Trophoblast cell (in vitro differentiated cells and primary cell): Measurements from ENCODE around the gene ARAF.
A peak's percentile ranks its signal among the peaks of the same experiment; 100 is the strongest.

ENCODE experiments used
- DNase-seq, 2 donors: peaks; one replicate each; pipeline ENCODE4 v3.0.0-alpha.2; 2016
- H2AFZ ChIP-seq: 2 replicates; pipeline ENCODE4 v1.6.1; 2013; ENCODE audit warnings: low read length, moderate library complexity, mild to moderate bottlenecking; ENCODE audit not compliant: insufficient read depth, poor library complexity
- H2AK5ac ChIP-seq: 2 replicates; pipeline ENCODE4 v1.6.1; 2013; ENCODE audit warnings: mild to moderate bottlenecking, low read length
- H2BK120ac ChIP-seq: 2 replicates; pipeline ENCODE4 v1.6.1; 2013; ENCODE audit warnings: low read length, mild to moderate bottlenecking, moderate library complexity; ENCODE audit not compliant: insufficient read depth, poor library complexity
- H2BK12ac ChIP-seq: 2 replicates; pipeline ENCODE4 v1.6.1; 2013; ENCODE audit warnings: mild to moderate bottlenecking, low read length, moderate library complexity
- H2BK5ac ChIP-seq: 2 replicates; pipeline ENCODE4 v1.6.1; 2013; ENCODE audit warnings: low read length, low read depth, moderate library complexity, mild to moderate bottlenecking; ENCODE audit not compliant: poor library complexity
- H3K14ac ChIP-seq: 2 replicates; pipeline ENCODE4 v1.6.1; 2013; ENCODE audit warnings: mild to moderate bottlenecking, low read length
- H3K18ac ChIP-seq: 2 replicates; pipeline ENCODE4 v1.6.1; 2013; ENCODE audit warnings: mild to moderate bottlenecking, low read length
- H3K23ac ChIP-seq: 2 replicates; pipeline ENCODE4 v1.6.1; 2013; ENCODE audit warnings: low read length
- H3K27ac ChIP-seq: 2 replicates; pipeline ENCODE4 v1.5.1; 2013; ENCODE audit warnings: low read depth, mild to moderate bottlenecking, inconsistent platforms, low read length, moderate library complexity
- H3K27me3 ChIP-seq: 2 replicates; pipeline ENCODE4 v1.6.1; 2013; ENCODE audit warnings: inconsistent platforms, mild to moderate bottlenecking, low read length, moderate library complexity; ENCODE audit not compliant: insufficient read depth
- H3K36me3 ChIP-seq, 2 experiments: 1 replicate in 1 of 2; 2 replicates in 1 of 2; pipeline ENCODE4 v1.6.1; 2013; ENCODE audit warnings: low read length in 2 of 2, mild to moderate bottlenecking in 2 of 2, moderate library complexity in 1 of 2; ENCODE audit not compliant: insufficient read depth in 2 of 2, control insufficient read depth in 1 of 2
- H3K4ac ChIP-seq: 2 replicates; pipeline ENCODE4 v1.6.1; 2013; ENCODE audit warnings: low read depth, mild to moderate bottlenecking, low read length, moderate library complexity
- H3K4me1 ChIP-seq, 2 experiments: 1 replicate in 1 of 2; 2 replicates in 1 of 2; pipeline ENCODE4 v1.6.1; 2013; ENCODE audit warnings: low read length in 2 of 2, mild to moderate bottlenecking in 2 of 2, moderate library complexity in 1 of 2; ENCODE audit not compliant: insufficient read depth in 2 of 2, control insufficient read depth in 1 of 2
- H3K4me2 ChIP-seq: 2 replicates; pipeline ENCODE4 v1.6.1; 2013; ENCODE audit warnings: inconsistent platforms, mild to moderate bottlenecking, low read length, moderate library complexity
- H3K4me3 ChIP-seq: 2 replicates; pipeline ENCODE4 v1.5.1; 2013; ENCODE audit warnings: mild to moderate bottlenecking, low read depth, low read length, inconsistent platforms
- H3K79me1 ChIP-seq: one replicate; pipeline ENCODE4 v1.6.1; 2013; ENCODE audit warnings: low read length
- H3K79me2 ChIP-seq: 2 replicates; pipeline ENCODE4 v1.6.1; 2013; ENCODE audit warnings: low read length, mild to moderate bottlenecking; ENCODE audit not compliant: control insufficient read depth, insufficient read depth, poor library complexity
- H3K9ac ChIP-seq: 2 replicates; pipeline ENCODE4 v1.6.1; 2013; ENCODE audit warnings: mild to moderate bottlenecking, low read length
- H3K9me3 ChIP-seq: 2 replicates; pipeline ENCODE4 v1.6.1; 2013; ENCODE audit warnings: low read depth, mild to moderate bottlenecking, control low read depth, inconsistent platforms, low read length; ENCODE audit not compliant: insufficient read depth
- H4K12ac ChIP-seq: 2 replicates; pipeline ENCODE4 v1.6.1; 2013; ENCODE audit warnings: low read depth, mild to moderate bottlenecking, low read length, moderate library complexity
- H4K8ac ChIP-seq: 2 replicates; pipeline ENCODE4 v1.6.1; 2013; ENCODE audit warnings: low read depth, mild to moderate bottlenecking, low read length, moderate library complexity
- H4K91ac ChIP-seq: one replicate; pipeline ENCODE4 v1.6.1; 2013; ENCODE audit warnings: low read depth, mild to moderate bottlenecking, low read length, moderate library complexity
- WGBS: extraction: QIAGEN DNeasy Blood & Tissue Kit; methylation state at CpG from one replicate; pipeline ENCODE4 v1.1.7; 2013; ENCODE audit warnings: missing lambda C conversion rate; ENCODE audit not compliant: insufficient read length, insufficient coverage; ENCODE audit errors: extremely low coverage; 5-methylcytosine and 5-hydroxymethylcytosine counted together

The ARAF gene

DNA sequence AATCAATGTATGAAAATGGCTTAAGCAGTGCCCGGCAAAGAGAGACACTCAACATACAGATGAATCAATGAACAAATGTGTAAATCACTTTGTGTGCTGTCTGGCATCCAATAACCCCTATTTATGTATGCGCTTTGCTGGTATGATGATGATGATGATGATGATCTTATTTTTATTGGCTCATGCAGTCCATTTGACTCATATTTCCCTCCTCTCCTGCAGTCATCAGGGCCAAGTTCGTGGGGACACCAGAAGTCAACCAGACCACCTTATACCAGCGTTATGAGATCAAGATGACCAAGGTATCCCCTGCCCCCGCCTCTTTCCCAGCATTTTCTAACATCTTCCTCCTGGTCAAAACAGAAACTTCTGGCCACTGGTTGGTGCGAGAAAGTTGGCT lies 23.7 kb downstream of the ARAF start:
- WGBS: no CpG with 5 or more reads among the region's 6 CpGs
- Histone ChIP-seq H3K4ac (no peak overlapping the region), H3K14ac (no peak overlapping the region), H3K79me2 (peaks cover 2% of the 10 kb centered on the region), H4K8ac (no peak overlapping the region), H2BK5ac (no peak overlapping the region), H3K27ac (no peak overlapping the region), H3K4me3 (no peak overlapping the region), H3K9me3 (peaks cover 3% of the 10 kb centered on the region), H2AK5ac (no peak overlapping the region), H2BK120ac (no peak overlapping the region), H3K4me1 (peaks cover 3 to 4% of the 10 kb centered on the region in 2 experiments), H3K4me2 (no peak overlapping the region), H3K23ac (no peak overlapping the region), H4K91ac (no peak overlapping the region), H3K18ac (no peak overlapping the region), H3K27me3 (no peaks in the 10 kb centered on the region), H4K12ac (no peak overlapping the region), H3K79me1 (peaks cover 6% of the 10 kb centered on the region), H3K9ac (no peak overlapping the region), H3K36me3 (peaks cover 10 to 11% of the 10 kb centered on the region in 2 experiments), H2BK12ac (no peak overlapping the region), H2AFZ (no peak overlapping the region)
- no peak for DNase-seq

DNA sequence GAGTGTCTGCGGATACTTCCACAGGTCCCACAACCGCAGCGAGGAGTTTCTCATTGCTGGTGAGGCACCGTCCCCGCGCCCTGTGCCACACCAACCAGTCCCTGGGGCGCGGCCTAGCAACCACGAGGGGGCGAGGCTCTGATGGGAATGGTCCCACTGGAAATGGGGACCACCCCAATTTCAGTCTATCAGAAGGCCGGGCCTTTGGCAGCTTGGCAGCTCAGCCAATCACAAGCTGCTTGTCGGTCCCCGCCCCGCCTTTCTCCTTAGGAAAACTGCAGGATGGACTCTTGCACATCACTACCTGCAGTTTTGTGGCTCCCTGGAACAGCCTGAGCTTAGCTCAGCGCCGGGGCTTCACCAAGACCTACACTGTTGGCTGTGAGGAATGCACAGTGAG lies 24.3 kb downstream of the ARAF start:
- H2BK12ac ChIP-seq: no peak overlapping the region
- H3K4ac ChIP-seq: no peak overlapping the region
- peaks cover 3 to 4% of the 10 kb centered on the region in 2 experiments for H3K4me1 ChIP-seq
- H3K36me3 ChIP-seq: peaks cover 10 to 11% of the 10 kb centered on the region in 2 experiments
- H2BK120ac ChIP-seq: no peak overlapping the region
- no peak overlapping the region for H3K4me2 ChIP-seq
- peaks cover 3% of the 10 kb centered on the region for H3K9me3 ChIP-seq
- H4K12ac ChIP-seq: peak overlapping the region; percentile 49
- no peak overlapping the region for H4K91ac ChIP-seq
- H3K9ac ChIP-seq: no peak overlapping the region
- H3K79me1 ChIP-seq: peaks cover 6% of the 10 kb centered on the region
- no peak overlapping the region for H3K4me3 ChIP-seq
- H3K14ac ChIP-seq: no peak overlapping the region
- no peak overlapping the region for H4K8ac ChIP-seq
- peaks cover 2% of the 10 kb centered on the region for H3K79me2 ChIP-seq
- H2AK5ac ChIP-seq: no peak overlapping the region
- H3K18ac ChIP-seq: no peak overlapping the region
- no CpG with 5 or more reads among the region's 16 CpGs for WGBS
- H2BK5ac ChIP-seq: no peak overlapping the region
- no peak overlapping the region for H3K27ac ChIP-seq
- no peak for DNase-seq
- no peak overlapping the region for H3K23ac ChIP-seq
- H3K27me3 ChIP-seq: no peaks in the 10 kb centered on the region
- H2AFZ ChIP-seq: no peak overlapping the region

DNA sequence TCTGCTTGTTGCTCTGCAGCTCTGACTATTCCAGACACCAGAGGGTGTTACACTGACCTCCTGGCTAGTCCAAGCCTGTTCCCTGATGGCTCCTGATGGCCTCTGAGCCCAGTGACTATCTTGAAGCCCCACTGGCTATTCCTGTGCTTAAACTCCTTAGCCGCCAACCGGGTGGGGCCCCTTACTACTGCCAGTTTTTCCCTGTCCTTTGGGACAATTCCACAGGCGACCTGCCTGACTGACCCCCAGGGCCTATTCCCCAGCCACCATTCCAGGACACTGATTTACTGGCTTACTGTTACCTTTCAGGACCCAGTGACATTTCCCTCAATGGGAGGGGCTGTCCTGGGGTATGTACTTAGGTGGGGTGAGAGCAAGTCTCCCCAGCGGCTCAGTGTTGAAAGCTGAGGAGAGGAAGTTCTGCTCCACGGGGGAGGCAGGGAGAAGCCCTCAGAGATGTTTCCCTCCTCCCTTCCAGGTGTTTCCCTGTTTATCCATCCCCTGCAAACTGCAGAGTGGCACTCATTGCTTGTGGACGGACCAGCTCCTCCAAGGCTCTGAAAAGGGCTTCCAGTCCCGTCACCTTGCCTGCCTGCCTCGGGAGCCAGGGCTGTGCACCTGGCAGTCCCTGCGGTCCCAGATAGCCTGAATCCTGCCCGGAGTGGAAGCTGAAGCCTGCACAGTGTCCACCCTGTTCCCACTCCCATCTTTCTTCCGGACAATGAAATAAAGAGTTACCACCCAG lies 25.2 kb downstream of the ARAF start:
- Histone ChIP-seq H3K23ac (no peak overlapping the region), H3K27me3 (no peaks in the 10 kb centered on the region), H2AFZ (no peak overlapping the region), H3K79me1 (peaks cover 6% of the 10 kb centered on the region), H4K12ac (no peak overlapping the region), H3K36me3 (peaks cover 10 to 11% of the 10 kb centered on the region in 2 experiments), H3K79me2 (peaks cover 2% of the 10 kb centered on the region), H3K4me3 (no peak overlapping the region), H3K4me2 (no peak overlapping the region), H2BK5ac (no peak overlapping the region), H2BK12ac (no peak overlapping the region), H3K4me1 (peaks cover 3 to 4% of the 10 kb centered on the region in 2 experiments), H4K8ac (no peak overlapping the region), H3K9ac (no peak overlapping the region), H2BK120ac (no peak overlapping the region), H3K18ac (no peak overlapping the region), H3K14ac (no peak overlapping the region), H3K9me3 (peaks cover 3% of the 10 kb centered on the region), H3K27ac (no peak overlapping the region), H2AK5ac (no peak overlapping the region), H4K91ac (no peak overlapping the region), H3K4ac (no peak overlapping the region)
- DNase-seq: no peak
- no CpG with 5 or more reads among the region's 11 CpGs for WGBS

DNA sequence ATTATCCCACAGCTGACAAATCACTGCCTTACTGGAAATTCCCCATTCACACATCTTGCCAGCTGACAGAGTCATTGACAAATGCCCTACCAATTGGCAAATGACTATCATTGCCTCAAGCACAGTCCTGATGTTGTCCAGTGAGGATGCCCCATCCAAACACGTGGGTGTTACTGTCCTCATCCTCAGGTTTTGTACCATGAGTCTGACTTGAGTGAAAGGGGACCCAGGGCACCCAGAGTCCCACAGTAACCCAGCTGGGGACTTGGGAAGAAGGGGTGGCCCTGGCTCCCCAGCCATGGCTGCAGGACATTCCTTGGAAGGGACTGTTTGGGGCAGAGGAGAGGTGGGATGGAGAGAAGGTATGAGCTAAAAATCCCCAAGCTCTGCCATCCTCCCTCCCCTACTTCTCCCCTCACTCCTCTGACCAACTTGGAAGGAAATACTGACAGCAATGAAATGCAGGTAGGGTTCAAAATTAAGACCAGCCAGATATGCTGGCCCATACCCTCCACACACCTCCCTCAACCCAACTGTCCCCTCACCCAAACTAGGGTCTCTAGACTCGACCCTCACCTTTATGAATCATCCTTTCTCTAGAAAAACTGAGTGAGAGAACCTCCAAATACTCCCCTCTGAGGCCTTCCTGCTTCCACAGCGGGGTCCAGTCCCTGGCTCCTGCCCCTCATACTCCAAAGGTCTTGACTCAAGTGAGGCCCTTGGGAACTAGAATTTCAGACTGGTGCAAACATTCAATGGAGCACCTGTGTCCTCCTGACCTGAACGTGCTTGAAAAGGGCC lies 26.3 kb downstream of the ARAF start:
- no peak overlapping the region for H2BK120ac ChIP-seq
- no peak overlapping the region for H3K4me2 ChIP-seq
- no peak overlapping the region for H3K27ac ChIP-seq
- H2BK5ac ChIP-seq: no peak overlapping the region
- peaks cover 2% of the 10 kb centered on the region for H3K79me2 ChIP-seq
- H3K79me1 ChIP-seq: peaks cover 3% of the 10 kb centered on the region
- WGBS: no CpG with 5 or more reads among the region's 4 CpGs
- no peak overlapping the region for H4K8ac ChIP-seq
- no peak overlapping the region for H3K14ac ChIP-seq
- no peak for DNase-seq
- peaks cover 10 to 11% of the 10 kb centered on the region in 2 experiments for H3K36me3 ChIP-seq
- no peak overlapping the region for H4K12ac ChIP-seq
- H3K4ac ChIP-seq: no peak overlapping the region
- H3K4me3 ChIP-seq: no peak overlapping the region
- peaks cover 3% of the 10 kb centered on the region for H3K9me3 ChIP-seq
- no peaks in the 10 kb centered on the region for H3K4me1 ChIP-seq
- no peak overlapping the region for H3K9ac ChIP-seq
- no peak overlapping the region for H2AFZ ChIP-seq
- no peak overlapping the region for H4K91ac ChIP-seq
- H2AK5ac ChIP-seq: no peak overlapping the region
- no peaks in the 10 kb centered on the region for H3K27me3 ChIP-seq
- H2BK12ac ChIP-seq: no peak overlapping the region
- no peak overlapping the region for H3K18ac ChIP-seq
- H3K23ac ChIP-seq: no peak overlapping the region
